HepG2 (cell line): ENCODE data around the gene ASB7. TPM values are rescaled to one million over a fixed set of nuclear protein-coding genes. Genes with fewer than 3 reads are reported as not detected.

ENCODE experiments used
- ATAC-seq: fragments of 200-7000 bp; cut with Tn5 transposase; 3 replicates; pipeline ENCODE4 v1.9.1; 2020; ENCODE audit warnings: mild to moderate bottlenecking, moderate library complexity
- BruUV-seq: library from RNA; stranded (reverse); fragments of 400-500 nt; replicated peaks from 2 replicates; lab custom pipeline; 2021; lab: Mats Ljungman, UMichigan
- CTCF ChIA-PET: fragments of 300-600 bp; formaldehyde crosslinking; extraction: SDS; loops from one replicate; lab custom pipeline; 2021; ENCODE audit warnings: low total read pairs, inconsistent platforms, low intra/inter-chr PET ratio; lab: Yijun Ruan, JAX
- POLR2A ChIA-PET: fragments of 350-600 bp; sonication (Branson Sonifier 250); formaldehyde crosslinking; loops from one replicate; lab custom pipeline; 2020; ENCODE audit warnings: antibody characterized with exemption, inconsistent platforms; lab: Yijun Ruan, JAX
- DNase-seq: peaks from one replicate; pipeline ENCODE4 v3.0.0-alpha.2; 2015; ENCODE audit warnings: low spot score
- FAIRE-seq: peaks from 3 replicates; lab custom pipeline; 2011; peaks lifted over from hg19 to GRCh38; lab: Jason Lieb, UNC
- H2AFZ ChIP-seq: one replicate; pipeline ENCODE4 v1.6.1; 2011; ENCODE audit warnings: low read length, inconsistent platforms
- H3K27ac ChIP-seq: fragments of 300-600 bp; 3 replicates; pipeline ENCODE4 v1.8.0; 2011; ENCODE audit warnings: mixed run types, mild to moderate bottlenecking, mixed read lengths, low read length, inconsistent platforms; ENCODE audit not compliant: insufficient read depth; ENCODE audit errors: extremely low read length
- H3K27me3 ChIP-seq, 2 experiments: fragments of 200-600 bp in 1 of 2; 2 replicates in 1 of 2; 3 replicates in 1 of 2; pipeline versions ENCODE4 v1.6.0 to v1.8.0; 2011; ENCODE audit warnings: low read length in 2 of 2, mild to moderate bottlenecking in 2 of 2, moderate library complexity in 2 of 2, inconsistent platforms in 1 of 2; ENCODE audit not compliant: insufficient read depth in 2 of 2, control insufficient read depth in 1 of 2
- H3K36me3 ChIP-seq, 2 experiments: fragments of 200-600 bp in 1 of 2; replicated peaks in 1 of 2; 2 replicates in 1 of 2; 3 replicates in 1 of 2; pipeline versions ENCODE4 v1.5.1 to v1.8.0; 2011; ENCODE audit warnings: low read length in 2 of 2, inconsistent platforms in 1 of 2; ENCODE audit not compliant: insufficient read depth in 2 of 2, control insufficient read depth in 1 of 2
- H3K4me1 ChIP-seq: 2 replicates; pipeline ENCODE4 v1.5.1; 2012; ENCODE audit warnings: low read length, inconsistent platforms; ENCODE audit not compliant: insufficient read depth
- H3K4me2 ChIP-seq: 2 replicates; pipeline ENCODE4 v1.6.0; 2011; ENCODE audit warnings: low read depth, low read length, inconsistent platforms
- H3K4me3 ChIP-seq, 3 experiments: fragments of 200-600 bp in 1 of 3; sonication (generic), shearing (Covaris generic) in 1 of 3; replicated peaks in 1 of 3; 2 replicates each; pipeline ENCODE4 v1.5.1; 2011 to 2016; ENCODE audit warnings: low read length in 3 of 3, inconsistent platforms in 2 of 3, low read depth in 2 of 3, mild to moderate bottlenecking in 2 of 3, control low read depth in 1 of 3, mixed read lengths in 1 of 3; ENCODE audit not compliant: insufficient read depth in 1 of 3
- H3K79me2 ChIP-seq: one replicate; pipeline ENCODE4 v1.6.1; 2011; ENCODE audit warnings: low read length, inconsistent platforms; ENCODE audit not compliant: insufficient read depth
- H3K9ac ChIP-seq: 2 replicates; pipeline ENCODE4 v1.6.0; 2011; ENCODE audit warnings: mild to moderate bottlenecking, low read depth, low read length, inconsistent platforms; ENCODE audit not compliant: insufficient read depth
- H3K9me3 ChIP-seq: 2 replicates; pipeline ENCODE4 v1.5.1; 2012; ENCODE audit warnings: mild to moderate bottlenecking, low read length
- H4K20me1 ChIP-seq: 2 replicates; pipeline ENCODE4 v1.6.0; 2011; ENCODE audit warnings: inconsistent platforms, mild to moderate bottlenecking, low read length, moderate library complexity; ENCODE audit not compliant: insufficient read depth
- KLF13 ChIP-seq: sonication (generic); formaldehyde crosslinking; IDR thresholded peaks from 2 replicates; pipeline ENCODE4 v1.4.0; 2020; ENCODE audit warnings: mild to moderate bottlenecking, missing genetic modification reagents
- MATR3 ChIP-seq: sonication (generic); formaldehyde crosslinking; IDR thresholded peaks from 2 replicates; pipeline ENCODE4 v1.4.0; 2020; ENCODE audit warnings: missing genetic modification reagents
- MYC ChIP-seq: sonication (generic); formaldehyde crosslinking; IDR thresholded peaks from 2 replicates; pipeline ENCODE4 v1.9.0; 2021; ENCODE audit warnings: missing genetic modification reagents, borderline replicate concordance
- SNAI1 ChIP-seq: sonication (generic); formaldehyde crosslinking; IDR thresholded peaks from 2 replicates; pipeline ENCODE4 v1.5.0; 2020; ENCODE audit warnings: mild to moderate bottlenecking, missing genetic modification reagents, borderline replicate concordance
- SP140L ChIP-seq: sonication (generic); formaldehyde crosslinking; IDR thresholded peaks from 2 replicates; pipeline ENCODE4 v1.4.0; 2020; ENCODE audit warnings: missing genetic modification reagents, borderline replicate concordance
- SYNCRIP ChIP-seq: fragments of 200-400 bp; formaldehyde crosslinking; IDR thresholded peaks from 2 replicates; pipeline ENCODE4 v1.6.1; 2018; ENCODE audit warnings: mild to moderate bottlenecking, low read depth, low read length; ENCODE audit not compliant: insufficient read depth
- ZEB1 ChIP-seq: IDR thresholded peaks from 2 replicates; pipeline ENCODE4 v1.6.1; 2012; ENCODE audit warnings: mild to moderate bottlenecking, low read depth, inconsistent platforms; ENCODE audit not compliant: insufficient replicate concordance
- ZNF30 ChIP-seq: sonication (generic); formaldehyde crosslinking; IDR thresholded peaks from 2 replicates; pipeline ENCODE4 v1.5.0; 2020; ENCODE audit warnings: mild to moderate bottlenecking, missing genetic modification reagents
- ZNF331 ChIP-seq: sonication (generic); formaldehyde crosslinking; IDR thresholded peaks from 2 replicates; pipeline ENCODE4 v1.4.0; 2020; ENCODE audit warnings: missing genetic modification reagents
- ZNF335 ChIP-seq: sonication (generic); formaldehyde crosslinking; IDR thresholded peaks from 2 replicates; pipeline ENCODE4 v1.4.0; 2020; ENCODE audit warnings: missing genetic modification reagents
- ZNF431 ChIP-seq: sonication (generic); formaldehyde crosslinking; IDR thresholded peaks from 2 replicates; pipeline ENCODE4 v1.9.0; 2022; ENCODE audit warnings: missing genetic modification reagents, low read depth, mild to moderate bottlenecking, borderline replicate concordance
- ZNF607 ChIP-seq: sonication (generic); formaldehyde crosslinking; IDR thresholded peaks from 2 replicates; pipeline ENCODE4 v1.5.1; 2020; ENCODE audit warnings: missing genetic modification reagents, mild to moderate bottlenecking, borderline replicate concordance
- WGBS: methylation state at CpG from one replicate; pipeline ENCODE4 v1.1.6; 2017; ENCODE audit warnings: low lambda C conversion rate; 5-methylcytosine and 5-hydroxymethylcytosine counted together
- in situ Hi-C: cut with HindIII; loops from 2 replicates; pipeline ENCODE4 v1.10.0; 2017; ENCODE audit warnings: low pct_unique_long_range_greater_than_20kb; ENCODE audit not compliant: extremely low pct_ligation_motif_present
- intact Hi-C: fragments of 100-400 bp; cut with micrococcal nuclease; formaldehyde crosslinking; loops from one replicate; pipeline ENCODE4 v1.10.0; 2022; ENCODE audit not compliant: unreplicated experiment
- polyA plus RNA-seq, 8 experiments: library from polyadenylated mRNA; depleted of rRNA in 3 of 8; stranded (reverse) in 7 of 8; unstranded in 1 of 8; fragments of >200 nt; fragmentation: Illumina TruSeq in 4 of 8; extraction: Trizol in 4 of 8; gene quantifications; 2 replicates each; pipeline versions ENCODE4 v1.2.1 to v1.2.3, GENCODE V29; 2011 to 2016; ENCODE audit warnings: low read depth in 4 of 8, missing spikeins in 1 of 8, mixed read lengths in 1 of 8; ENCODE audit not compliant: insufficient read depth in 1 of 8
- total RNA-seq, 5 experiments: library from RNA; depleted of rRNA; stranded (reverse); fragments of >200 nt; fragmentation: Illumina TruSeq; extraction: Trizol; gene quantifications; 2 replicates each; pipeline ENCODE4 v1.2.3, GENCODE V29; 2016; ENCODE audit warnings: low read depth in 1 of 5
- TF ChIP-seq, protein P1 (sequence below): sonication (generic); formaldehyde crosslinking; IDR thresholded peaks from 2 replicates; pipeline ENCODE4 v1.4.0; 2020; ENCODE audit warnings: missing genetic modification reagents
- TF ChIP-seq, protein P2 (sequence below): IDR thresholded peaks from 2 replicates; pipeline ENCODE4 v1.6.1; 2016; ENCODE audit warnings: mild to moderate bottlenecking
- TF ChIP-seq, protein P3 (sequence below): IDR thresholded peaks from 2 replicates; pipeline ENCODE4 v1.6.1; 2016; ENCODE audit warnings: low read depth, control low read depth
- TF ChIP-seq, protein P4 (sequence below): sonication (generic); formaldehyde crosslinking; conservative IDR thresholded peaks from 2 replicates; pipeline ENCODE4 v1.8.0; 2022; ENCODE audit warnings: low read depth, missing genetic modification reagents
- TF ChIP-seq, protein P5 (sequence below): sonication (generic); formaldehyde crosslinking; IDR thresholded peaks from 2 replicates; pipeline ENCODE4 v1.4.0; 2020; ENCODE audit warnings: missing genetic modification reagents

ASB7 gene
- total and polyA plus RNA-seq, 2 of the 13 experiments (the other 11 are each of a cell fraction or from before 2014, with no cell fraction given) = 7.7 to 12.1 TPM

DNA sequence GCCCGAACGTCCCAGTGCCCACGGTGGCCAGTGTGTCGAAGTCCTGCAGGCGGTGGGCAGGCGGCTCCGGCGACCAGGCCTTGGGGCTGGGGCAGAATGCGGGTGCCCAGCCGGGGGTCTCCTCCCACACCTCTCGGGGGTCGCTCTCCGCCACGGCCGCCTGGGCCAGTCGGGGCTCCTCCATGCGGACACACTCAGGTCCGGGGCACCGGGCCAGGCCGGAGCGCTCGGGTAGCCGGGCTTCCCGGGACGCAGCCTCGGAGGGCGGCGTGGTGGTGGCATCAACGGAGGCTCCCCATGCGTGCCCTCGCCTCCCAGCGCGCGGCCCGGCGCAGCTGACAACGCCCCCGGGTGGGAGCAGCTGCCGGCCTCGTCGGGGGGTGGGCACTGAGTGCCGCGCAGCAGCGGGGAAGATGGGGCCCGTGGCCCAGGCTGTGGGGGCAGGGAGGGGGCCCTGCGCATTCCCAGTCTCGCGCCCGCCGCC, 43.6 kb upstream of the ASB7 start:
- DNase-seq = no peak
- TF ChIP-seq, protein P1, sequence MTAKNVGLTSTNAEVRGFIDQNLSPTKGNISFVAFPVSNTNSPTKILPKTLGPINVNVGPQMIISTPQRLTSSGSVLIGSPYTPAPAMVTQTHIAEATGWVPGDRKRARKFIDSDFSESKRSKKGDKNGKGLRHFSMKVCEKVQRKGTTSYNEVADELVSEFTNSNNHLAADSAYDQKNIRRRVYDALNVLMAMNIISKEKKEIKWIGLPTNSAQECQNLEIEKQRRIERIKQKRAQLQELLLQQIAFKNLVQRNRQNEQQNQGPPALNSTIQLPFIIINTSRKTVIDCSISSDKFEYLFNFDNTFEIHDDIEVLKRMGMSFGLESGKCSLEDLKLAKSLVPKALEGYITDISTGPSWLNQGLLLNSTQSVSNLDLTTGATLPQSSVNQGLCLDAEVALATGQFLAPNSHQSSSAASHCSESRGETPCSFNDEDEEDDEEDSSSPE = no peak
- no peak for TF ChIP-seq ZEB1
- no peak for TF ChIP-seq ZNF607 (CRISPR knock-in tag)
- TF ChIP-seq ZNF331 (CRISPR knock-in tag) = no peak
- no peak for TF ChIP-seq SYNCRIP
- no peak for TF ChIP-seq KLF13 (CRISPR knock-in tag)
- TF ChIP-seq MATR3 (CRISPR knock-in tag) = no peak
- TF ChIP-seq, protein P2, sequence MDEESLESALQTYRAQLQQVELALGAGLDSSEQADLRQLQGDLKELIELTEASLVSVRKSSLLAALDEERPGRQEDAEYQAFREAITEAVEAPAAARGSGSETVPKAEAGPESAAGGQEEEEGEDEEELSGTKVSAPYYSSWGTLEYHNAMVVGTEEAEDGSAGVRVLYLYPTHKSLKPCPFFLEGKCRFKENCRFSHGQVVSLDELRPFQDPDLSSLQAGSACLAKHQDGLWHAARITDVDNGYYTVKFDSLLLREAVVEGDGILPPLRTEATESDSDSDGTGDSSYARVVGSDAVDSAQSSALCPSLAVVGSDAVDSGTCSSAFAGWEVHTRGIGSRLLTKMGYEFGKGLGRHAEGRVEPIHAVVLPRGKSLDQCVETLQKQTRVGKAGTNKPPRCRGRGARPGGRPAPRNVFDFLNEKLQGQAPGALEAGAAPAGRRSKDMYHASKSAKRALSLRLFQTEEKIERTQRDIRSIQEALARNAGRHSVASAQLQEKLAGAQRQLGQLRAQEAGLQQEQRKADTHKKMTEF (CRISPR knock-in tag) = no peak
- TF ChIP-seq, protein P3, sequence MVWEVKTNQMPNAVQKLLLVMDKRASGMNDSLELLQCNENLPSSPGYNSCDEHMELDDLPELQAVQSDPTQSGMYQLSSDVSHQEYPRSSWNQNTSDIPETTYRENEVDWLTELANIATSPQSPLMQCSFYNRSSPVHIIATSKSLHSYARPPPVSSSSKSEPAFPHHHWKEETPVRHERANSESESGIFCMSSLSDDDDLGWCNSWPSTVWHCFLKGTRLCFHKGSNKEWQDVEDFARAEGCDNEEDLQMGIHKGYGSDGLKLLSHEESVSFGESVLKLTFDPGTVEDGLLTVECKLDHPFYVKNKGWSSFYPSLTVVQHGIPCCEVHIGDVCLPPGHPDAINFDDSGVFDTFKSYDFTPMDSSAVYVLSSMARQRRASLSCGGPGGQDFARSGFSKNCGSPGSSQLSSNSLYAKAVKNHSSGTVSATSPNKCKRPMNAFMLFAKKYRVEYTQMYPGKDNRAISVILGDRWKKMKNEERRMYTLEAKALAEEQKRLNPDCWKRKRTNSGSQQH (CRISPR knock-in tag) = no peak
- no peak for TF ChIP-seq ZNF431
- TF ChIP-seq, protein P4, sequence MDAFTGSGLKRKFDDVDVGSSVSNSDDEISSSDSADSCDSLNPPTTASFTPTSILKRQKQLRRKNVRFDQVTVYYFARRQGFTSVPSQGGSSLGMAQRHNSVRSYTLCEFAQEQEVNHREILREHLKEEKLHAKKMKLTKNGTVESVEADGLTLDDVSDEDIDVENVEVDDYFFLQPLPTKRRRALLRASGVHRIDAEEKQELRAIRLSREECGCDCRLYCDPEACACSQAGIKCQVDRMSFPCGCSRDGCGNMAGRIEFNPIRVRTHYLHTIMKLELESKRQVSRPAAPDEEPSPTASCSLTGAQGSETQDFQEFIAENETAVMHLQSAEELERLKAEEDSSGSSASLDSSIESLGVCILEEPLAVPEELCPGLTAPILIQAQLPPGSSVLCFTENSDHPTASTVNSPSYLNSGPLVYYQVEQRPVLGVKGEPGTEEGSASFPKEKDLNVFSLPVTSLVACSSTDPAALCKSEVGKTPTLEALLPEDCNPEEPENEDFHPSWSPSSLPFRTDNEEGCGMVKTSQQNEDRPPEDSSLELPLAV (CRISPR knock-in tag) = no peak
- TF ChIP-seq ZNF30 (CRISPR knock-in tag) = no peak
- TF ChIP-seq MYC (CRISPR knock-in tag) = no peak
- no peak for TF ChIP-seq SP140L (CRISPR knock-in tag)
- TF ChIP-seq, protein P5, sequence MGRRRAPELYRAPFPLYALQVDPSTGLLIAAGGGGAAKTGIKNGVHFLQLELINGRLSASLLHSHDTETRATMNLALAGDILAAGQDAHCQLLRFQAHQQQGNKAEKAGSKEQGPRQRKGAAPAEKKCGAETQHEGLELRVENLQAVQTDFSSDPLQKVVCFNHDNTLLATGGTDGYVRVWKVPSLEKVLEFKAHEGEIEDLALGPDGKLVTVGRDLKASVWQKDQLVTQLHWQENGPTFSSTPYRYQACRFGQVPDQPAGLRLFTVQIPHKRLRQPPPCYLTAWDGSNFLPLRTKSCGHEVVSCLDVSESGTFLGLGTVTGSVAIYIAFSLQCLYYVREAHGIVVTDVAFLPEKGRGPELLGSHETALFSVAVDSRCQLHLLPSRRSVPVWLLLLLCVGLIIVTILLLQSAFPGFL = no peak
- no peak for TF ChIP-seq ZNF335
- TF ChIP-seq SNAI1 (CRISPR knock-in tag) = no peak

More for the DNA sequence above, 43.6 kb upstream of the ASB7 start:
- CTCF ChIA-PET = no interaction called here
- POLR2A ChIA-PET = no interaction called here
- Histone ChIP-seq H2AFZ (no peak overlapping the region), H3K79me2 (no peaks in the 10 kb centered on the region), H3K36me3 (no peaks in the 10 kb centered on the region), H3K4me2 (no peak overlapping the region), H3K9me3 (peaks cover 4% of the 10 kb centered on the region; the same call in 1 of the 2 replicates), H3K27ac (no peak overlapping the region), H3K4me1 (peaks cover 19% of the 10 kb centered on the region), H3K9ac (no peak overlapping the region), H3K4me3 (no peak overlapping the region), H3K27me3 (no peaks in the 10 kb centered on the region), H4K20me1 (no peaks in the 10 kb centered on the region)
- ATAC-seq (no peak), FAIRE-seq (no peak)
- WGBS = 91% methylated on average over 15 of the region's 50 CpGs
- in situ Hi-C loops = no loop called here
- intact Hi-C loops = no loop called here
- no TSS peak for BruUV-seq
